ENCODE results near the gene CASQ2. TPM values are rescaled to one million over a fixed set of nuclear protein-coding genes. Genes with fewer than 3 reads are reported as not detected.

Gene CASQ2
- total and polyA plus RNA-seq, 9 of the 15 experiments (the other 6 are each of a cell fraction or from before 2014, with no cell fraction given), result not detected

DNA sequence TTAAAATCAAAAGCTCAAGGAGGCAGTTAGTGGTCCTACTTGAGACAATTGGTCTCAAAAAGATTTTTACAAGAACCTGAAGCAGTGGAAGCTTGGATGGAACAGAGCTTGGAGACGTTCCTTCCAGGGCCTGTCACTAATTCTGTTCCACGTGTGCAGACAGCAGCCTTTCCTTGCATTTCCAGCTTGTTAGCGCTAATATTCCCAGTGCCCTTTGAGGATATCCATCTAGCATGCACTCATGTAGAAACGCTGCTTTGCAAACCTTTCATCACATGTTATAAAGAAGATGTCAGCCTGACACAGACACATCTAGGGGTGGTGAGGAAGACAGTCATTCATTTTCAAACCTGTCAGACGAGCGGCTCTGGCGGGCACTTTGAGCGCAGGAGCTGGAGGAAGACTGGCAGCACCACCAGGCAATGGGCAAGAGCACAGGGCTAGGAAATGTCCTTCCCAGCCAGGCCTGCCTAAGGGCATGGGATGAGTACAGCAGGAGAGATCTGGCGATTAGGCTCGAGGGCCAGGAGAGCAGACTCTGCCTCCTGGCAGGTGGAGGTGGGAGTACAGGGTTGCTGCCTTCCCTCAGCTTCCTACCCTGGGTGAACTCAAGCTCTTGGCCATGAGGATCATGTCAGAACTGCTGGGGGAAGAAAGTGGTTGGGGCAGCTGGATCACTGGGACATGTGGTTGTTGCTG, 55.5 kb downstream of the CASQ2 start:
- BruUV-seq (replicated peaks), result no TSS peak
- POLR2A ChIA-PET, result interaction anchor here (0.6 to 1.4 kb wide), 4 partner anchors 8 to 1311 kb away, joined by 3 to 4 read pairs (median 4); no protein-coding TSS in a partner anchor
- WGBS (ENCODE audit: insufficient coverage, low coverage, missing lambda C conversion rate), result 0% methylated on average over 10 of the region's 10 CpGs

More for the DNA sequence above, 55.5 kb downstream of the CASQ2 start:
- no peaks in the 10 kb centered on the region; the same call in 1 of the 2 replicates for H4K20me1 ChIP-seq (replicated peaks; ENCODE audit: control insufficient read depth, insufficient read depth, low read length)
- H3K9me3 ChIP-seq (replicated peaks; ENCODE audit: control insufficient read depth, insufficient read depth, low read depth, low read length), result no peaks in the 10 kb centered on the region
- H2AFZ ChIP-seq (ENCODE audit: low read depth, low read length), result no peak overlapping the region
- CTCF ChIA-PET (ENCODE audit: low intra/inter-chr PET ratio), result no interaction called here
- H3K9ac ChIP-seq (ENCODE audit: insufficient read depth in 1 of 2, low read depth in 2 of 2, low read length in 2 of 2), result no peak overlapping the region
- no peak overlapping the region for H3K4me3 ChIP-seq
- TF ChIP-seq ZNF780A (CRISPR knock-in tag; IDR thresholded peaks at IDR 0.05) (no peak), GTF2F1 (IDR thresholded peaks at IDR 0.05; ENCODE audit: low read depth, low read length) (no peak), LARP7 (IDR thresholded peaks at IDR 0.05) (no peak), LEF1 (IDR thresholded peaks at IDR 0.05) (no peak)
- TF ChIP-seq, protein P1, sequence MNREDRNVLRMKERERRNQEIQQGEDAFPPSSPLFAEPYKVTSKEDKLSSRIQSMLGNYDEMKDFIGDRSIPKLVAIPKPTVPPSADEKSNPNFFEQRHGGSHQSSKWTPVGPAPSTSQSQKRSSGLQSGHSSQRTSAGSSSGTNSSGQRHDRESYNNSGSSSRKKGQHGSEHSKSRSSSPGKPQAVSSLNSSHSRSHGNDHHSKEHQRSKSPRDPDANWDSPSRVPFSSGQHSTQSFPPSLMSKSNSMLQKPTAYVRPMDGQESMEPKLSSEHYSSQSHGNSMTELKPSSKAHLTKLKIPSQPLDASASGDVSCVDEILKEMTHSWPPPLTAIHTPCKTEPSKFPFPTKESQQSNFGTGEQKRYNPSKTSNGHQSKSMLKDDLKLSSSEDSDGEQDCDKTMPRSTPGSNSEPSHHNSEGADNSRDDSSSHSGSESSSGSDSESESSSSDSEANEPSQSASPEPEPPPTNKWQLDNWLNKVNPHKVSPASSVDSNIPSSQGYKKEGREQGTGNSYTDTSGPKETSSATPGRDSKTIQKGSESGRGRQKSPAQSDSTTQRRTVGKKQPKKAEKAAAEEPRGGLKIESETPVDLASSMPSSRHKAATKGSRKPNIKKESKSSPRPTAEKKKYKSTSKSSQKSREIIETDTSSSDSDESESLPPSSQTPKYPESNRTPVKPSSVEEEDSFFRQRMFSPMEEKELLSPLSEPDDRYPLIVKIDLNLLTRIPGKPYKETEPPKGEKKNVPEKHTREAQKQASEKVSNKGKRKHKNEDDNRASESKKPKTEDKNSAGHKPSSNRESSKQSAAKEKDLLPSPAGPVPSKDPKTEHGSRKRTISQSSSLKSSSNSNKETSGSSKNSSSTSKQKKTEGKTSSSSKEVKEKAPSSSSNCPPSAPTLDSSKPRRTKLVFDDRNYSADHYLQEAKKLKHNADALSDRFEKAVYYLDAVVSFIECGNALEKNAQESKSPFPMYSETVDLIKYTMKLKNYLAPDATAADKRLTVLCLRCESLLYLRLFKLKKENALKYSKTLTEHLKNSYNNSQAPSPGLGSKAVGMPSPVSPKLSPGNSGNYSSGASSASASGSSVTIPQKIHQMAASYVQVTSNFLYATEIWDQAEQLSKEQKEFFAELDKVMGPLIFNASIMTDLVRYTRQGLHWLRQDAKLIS (CRISPR knock-in tag; IDR thresholded peaks at IDR 0.05), result no peak
- TF ChIP-seq, protein P2, sequence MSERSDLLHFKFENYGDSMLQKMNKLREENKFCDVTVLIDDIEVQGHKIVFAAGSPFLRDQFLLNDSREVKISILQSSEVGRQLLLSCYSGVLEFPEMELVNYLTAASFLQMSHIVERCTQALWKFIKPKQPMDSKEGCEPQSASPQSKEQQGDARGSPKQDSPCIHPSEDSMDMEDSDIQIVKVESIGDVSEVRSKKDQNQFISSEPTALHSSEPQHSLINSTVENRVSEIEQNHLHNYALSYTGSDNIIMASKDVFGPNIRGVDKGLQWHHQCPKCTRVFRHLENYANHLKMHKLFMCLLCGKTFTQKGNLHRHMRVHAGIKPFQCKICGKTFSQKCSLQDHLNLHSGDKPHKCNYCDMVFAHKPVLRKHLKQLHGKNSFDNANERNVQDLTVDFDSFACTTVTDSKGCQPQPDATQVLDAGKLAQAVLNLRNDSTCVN (CRISPR knock-in tag; IDR thresholded peaks at IDR 0.05), result no peak
- TF ChIP-seq, protein P3, sequence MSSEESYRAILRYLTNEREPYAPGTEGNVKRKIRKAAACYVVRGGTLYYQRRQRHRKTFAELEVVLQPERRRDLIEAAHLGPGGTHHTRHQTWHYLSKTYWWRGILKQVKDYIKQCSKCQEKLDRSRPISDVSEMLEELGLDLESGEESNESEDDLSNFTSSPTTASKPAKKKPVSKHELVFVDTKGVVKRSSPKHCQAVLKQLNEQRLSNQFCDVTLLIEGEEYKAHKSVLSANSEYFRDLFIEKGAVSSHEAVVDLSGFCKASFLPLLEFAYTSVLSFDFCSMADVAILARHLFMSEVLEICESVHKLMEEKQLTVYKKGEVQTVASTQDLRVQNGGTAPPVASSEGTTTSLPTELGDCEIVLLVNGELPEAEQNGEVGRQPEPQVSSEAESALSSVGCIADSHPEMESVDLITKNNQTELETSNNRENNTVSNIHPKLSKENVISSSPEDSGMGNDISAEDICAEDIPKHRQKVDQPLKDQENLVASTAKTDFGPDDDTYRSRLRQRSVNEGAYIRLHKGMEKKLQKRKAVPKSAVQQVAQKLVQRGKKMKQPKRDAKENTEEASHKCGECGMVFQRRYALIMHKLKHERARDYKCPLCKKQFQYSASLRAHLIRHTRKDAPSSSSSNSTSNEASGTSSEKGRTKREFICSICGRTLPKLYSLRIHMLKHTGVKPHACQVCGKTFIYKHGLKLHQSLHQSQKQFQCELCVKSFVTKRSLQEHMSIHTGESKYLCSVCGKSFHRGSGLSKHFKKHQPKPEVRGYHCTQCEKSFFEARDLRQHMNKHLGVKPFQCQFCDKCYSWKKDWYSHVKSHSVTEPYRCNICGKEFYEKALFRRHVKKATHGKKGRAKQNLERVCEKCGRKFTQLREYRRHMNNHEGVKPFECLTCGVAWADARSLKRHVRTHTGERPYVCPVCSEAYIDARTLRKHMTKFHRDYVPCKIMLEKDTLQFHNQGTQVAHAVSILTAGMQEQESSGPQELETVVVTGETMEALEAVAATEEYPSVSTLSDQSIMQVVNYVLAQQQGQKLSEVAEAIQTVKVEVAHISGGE (CRISPR knock-in tag; IDR thresholded peaks at IDR 0.05), result 0 out of 6 replicates have a peak, but pooled peaks of 1 of the 3 experiments have one; percentile 20
- H3K79me2 ChIP-seq (ENCODE audit: control insufficient read depth, insufficient read depth, low read length), result no peaks in the 10 kb centered on the region
- H3K4me1 ChIP-seq (replicated peaks in 1 of 2; ENCODE audit: control insufficient read depth in 2 of 2, insufficient read depth in 2 of 2, low read length in 2 of 2), result no peaks in the 10 kb centered on the region
- intact Hi-C loops (cut with micrococcal nuclease) (no loop called here), in situ Hi-C loops (cut with MboI) (loop anchor here (10.0 kb wide), 1 partner anchor 262 kb away; the partner anchor contains the start of gene SLC22A15)
- DNase-seq (ENCODE audit: extremely low read depth in 1 of 4, low spot score in 3 of 4) (no peak), FAIRE-seq (no peak), ATAC-seq (peak; percentile 43; the same call in 2 of the 3 replicates)
- no peak overlapping the region for H3K27ac ChIP-seq (ENCODE audit: extremely low read depth, low read depth, low read length)
- peaks cover 46 to 48% of the 10 kb centered on the region in 2 experiments for H3K27me3 ChIP-seq (ENCODE audit: control insufficient read depth in 2 of 2, insufficient read depth in 2 of 2, low read length in 2 of 2)
- H3K4me2 ChIP-seq (ENCODE audit: insufficient read depth, low read length), result no peak overlapping the region
- H3K9me1 ChIP-seq (ENCODE audit: control insufficient read depth, insufficient read depth, low read length), result no peaks in the 10 kb centered on the region
- no peaks in the 10 kb centered on the region for H3K36me3 ChIP-seq (ENCODE audit: control insufficient read depth, insufficient read depth, low read length)

Data from K562 (cell line).